Activated CD4-positive, alpha-beta T cell treated with anti-CD3 and anti-CD28 coated beads for 48 hours (primary cell): Measurements from ENCODE around the gene SRGAP2.
"Not testable (repeated sequence)": the region's sequence is repeated elsewhere in the genome, so short reads cannot be mapped to it uniquely, and the experiment has no call there.

Experiments
- DNase-seq: peaks from one replicate; pipeline ENCODE4 v3.0.0-alpha.2; 2020

SRGAP2 gene

DNA sequence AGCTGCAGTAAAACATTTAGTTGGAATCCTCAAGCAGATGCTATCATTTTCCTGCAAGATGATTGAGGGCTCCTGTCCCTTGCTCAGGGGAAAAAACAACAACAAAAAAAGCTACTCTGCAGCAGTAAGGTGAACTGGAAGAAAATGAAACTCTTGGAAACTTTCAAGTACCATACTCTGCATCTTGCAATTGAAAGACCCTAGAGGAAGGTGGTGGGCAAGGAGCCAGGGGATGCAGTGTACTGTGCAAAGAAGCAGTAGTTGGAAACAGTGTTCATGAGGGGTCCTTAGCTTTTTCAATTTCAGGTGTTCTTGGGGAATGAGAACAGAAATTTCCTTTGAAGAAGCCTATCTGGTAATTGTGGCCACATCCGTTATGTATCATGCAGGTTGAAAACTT is 7.5 kb downstream of the SRGAP2 start:
- DNase-seq = not testable (repeated sequence)

DNA sequence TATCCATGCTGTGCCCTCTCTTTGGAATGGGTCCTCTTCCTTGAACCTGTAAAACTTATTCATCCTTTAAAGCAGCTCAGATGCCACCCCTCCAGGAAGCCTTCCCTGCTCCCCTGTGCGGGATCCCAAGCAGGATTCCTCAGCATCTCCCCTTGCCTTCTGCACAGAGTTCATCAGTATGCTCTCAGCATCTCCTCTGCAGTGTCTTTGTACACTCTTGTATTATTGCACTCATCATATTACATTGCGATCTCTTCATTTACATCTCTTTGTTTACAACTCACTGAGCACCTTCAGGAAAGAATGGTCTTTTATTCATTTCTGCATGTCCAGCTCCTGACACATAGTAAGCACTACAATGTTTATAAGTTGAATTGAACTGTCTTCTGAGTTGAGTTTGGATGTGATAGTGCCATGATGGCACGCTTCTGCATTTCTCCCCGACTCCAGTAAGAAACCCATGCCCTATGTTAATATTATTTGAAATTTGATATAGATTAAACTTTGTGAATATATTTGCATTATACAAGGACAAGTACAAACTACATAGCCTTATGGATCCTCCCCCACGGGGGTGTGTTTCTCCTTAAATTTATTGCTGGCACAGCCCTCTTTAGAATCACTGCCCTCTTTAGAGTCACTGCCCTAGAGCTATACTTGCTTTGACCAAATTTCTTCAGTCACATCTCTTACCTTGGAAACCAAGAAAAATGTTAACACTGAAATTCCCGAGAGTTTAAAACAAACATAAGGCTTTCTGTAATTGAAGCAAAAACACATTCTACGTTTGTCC is 12.5 kb downstream of the SRGAP2 start:
- DNase-seq = not testable (repeated sequence)

DNA sequence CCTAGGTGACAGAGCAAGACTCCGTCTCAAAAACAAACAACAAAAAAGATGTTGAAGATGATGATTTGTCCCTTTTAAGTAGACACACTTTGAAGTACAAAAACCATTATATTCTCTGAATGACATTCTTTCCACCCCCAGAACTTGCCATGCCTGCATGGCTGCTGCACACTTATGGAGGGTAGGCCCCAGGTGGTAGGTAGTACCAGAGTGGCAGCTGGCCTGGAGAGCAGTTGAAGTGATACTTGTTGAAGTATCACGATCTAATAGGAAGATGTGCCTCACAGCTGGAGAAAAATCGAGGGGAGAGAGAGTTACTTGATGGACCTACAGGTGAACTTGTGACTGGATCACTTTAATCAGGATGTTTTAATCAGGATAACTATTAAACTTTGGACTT is 14.9 kb downstream of the SRGAP2 start:
- DNase-seq = not testable (repeated sequence)

DNA sequence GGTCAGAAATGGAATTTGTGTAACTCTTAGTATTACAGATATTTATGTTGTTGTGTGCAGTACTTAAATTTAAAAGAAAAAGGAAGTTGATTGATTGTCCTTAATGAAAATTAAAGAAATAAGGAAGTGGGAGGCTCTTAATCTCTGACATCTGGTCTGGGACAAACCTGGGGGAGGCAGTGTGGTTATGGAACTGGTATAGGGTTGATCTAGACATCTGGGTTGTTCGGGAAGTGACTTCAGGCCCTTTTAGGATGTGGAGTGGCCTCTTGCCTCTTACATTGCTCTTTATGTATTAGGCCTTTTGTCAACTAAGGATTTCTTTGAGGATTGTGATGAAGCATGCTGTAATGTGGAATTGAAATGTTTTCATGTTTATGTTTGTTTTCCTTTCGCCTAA is 15.4 kb downstream of the SRGAP2 start:
- DNase-seq = not testable (repeated sequence)

DNA sequence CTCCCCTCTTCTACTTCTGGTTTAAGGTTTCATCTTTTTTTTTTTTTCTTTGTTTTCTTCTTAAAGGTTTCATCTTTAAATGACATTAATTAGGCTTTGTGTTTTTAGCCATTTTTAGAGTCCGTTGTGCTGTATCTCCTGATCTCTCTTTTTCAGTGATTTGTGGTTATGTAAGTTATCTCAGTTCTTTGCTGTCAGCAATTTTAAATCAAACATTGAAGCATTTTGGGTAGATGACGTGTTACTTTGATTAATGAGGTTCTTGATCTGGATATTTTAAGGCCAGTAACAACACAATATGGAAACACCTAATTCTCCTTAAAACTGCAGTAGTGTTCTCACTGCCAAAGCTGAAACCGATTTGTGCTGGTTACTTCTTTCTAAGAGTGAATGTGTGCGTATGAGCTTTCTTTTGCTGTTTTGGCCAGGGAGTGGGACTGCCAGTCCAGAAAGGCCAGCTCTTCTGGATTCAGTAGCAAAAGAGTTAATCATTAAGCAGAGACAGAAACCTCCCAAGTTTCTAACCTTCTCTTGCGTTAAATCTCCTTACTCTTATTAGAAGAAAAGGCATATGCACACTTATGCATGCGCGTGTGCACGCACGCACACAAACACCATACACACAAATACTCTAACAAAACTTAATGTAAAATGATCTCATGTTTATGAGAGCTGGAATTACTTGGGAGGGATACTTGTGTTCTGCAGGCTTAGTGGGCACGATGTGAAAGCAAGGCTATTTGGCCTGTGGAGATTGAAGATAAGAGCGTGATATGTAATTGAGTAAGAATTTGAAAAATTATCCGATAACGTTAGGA is 16.4 kb downstream of the SRGAP2 start:
- DNase-seq = not testable (repeated sequence)

DNA sequence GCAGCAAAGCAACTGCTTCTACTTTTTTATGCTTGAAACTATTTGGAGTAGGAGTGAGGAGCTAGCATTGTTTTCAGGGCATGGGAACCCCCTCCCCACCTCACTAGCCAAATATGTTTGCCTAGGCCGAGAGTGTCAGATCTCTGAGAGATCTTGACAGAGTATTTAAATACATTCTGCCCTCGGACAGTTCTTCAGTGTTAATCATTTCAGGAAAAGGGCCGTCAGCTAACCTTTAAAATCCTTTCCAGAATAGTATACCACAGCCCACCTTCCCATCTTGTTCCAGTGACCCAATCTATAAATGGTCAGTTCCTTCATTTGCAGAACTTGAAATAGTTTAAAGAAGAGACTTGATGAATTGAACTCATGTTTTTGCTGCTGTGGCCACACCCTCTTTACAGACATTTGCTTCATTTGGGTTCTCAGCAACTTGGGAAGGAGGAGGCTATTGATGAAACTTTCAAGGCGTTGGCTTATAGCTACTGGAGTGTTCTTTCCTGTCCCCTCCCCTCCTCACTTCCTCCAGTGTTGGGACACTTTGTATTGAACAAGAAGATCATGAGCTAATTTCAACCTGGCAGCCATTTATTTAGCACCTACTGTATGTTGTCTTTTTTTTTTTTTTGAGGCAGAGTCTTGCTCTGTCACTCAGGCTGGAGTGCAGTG is 17.1 kb downstream of the SRGAP2 start:
- DNase-seq = not testable (repeated sequence)

DNA sequence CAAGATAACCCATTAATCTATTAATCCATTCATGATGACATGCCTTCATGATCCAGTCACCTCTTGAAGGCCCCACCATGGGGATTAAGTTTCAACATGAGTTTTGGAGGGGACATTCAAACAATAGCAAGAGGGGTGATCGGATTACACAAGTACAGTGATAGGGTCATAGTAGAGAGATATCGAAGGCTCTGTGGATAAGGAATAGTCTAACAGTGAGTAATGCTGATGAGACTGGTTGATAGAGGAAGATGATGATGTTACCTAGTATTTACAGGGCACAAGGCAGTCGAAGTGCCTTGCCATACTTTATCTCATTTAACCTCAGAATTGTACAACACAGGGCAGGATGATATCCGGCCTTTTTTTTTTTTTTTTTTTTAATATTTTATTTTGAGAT is 18.2 kb downstream of the SRGAP2 start:
- not testable (repeated sequence) for DNase-seq

DNA sequence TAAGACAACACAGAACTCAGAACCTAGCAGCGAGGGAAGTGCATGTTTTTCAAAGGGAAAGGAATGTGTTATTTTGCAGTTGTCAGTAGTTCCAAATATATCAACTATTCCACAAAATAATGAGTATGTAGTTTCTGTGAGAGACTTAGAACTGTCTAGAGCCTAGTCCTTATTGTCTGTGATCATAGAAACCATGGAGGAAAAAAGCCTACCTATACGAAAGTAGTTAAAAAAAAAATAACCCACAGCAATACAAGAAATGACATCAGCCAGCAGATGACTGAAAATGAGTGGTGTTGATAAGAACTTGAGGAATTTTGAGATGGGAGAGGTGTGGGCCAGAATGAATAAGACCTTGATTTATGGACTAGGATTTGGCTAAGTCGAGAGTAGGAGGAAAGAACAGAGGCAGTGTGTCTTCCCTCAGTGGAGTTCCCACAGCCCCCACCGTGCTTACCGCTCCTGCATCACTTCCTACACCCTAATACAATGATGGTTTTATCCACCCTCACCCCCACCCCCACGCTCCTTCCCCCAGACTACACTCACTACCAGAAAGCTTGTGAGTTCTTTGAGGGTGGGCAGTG is 20.9 kb downstream of the SRGAP2 start:
- DNase-seq = not testable (repeated sequence)

DNA sequence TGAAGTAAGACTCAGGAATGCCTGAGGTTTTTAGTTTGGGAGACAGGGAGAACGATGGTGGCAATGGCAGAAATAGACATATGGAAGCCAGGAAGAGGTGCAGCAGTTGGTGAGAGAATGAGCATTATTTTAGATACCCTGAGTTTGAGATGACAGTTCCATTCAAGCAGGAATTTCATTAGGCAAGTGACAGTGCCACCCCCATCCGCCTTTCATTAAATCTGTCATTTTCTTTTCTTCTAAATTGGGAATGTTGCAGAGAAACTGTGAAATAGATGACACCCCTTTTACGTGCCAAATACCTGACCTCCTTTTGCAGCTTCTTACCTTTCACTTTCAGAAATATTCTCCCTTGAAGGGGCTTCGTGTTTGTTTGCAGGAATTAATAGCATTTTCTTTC is 22.0 kb downstream of the SRGAP2 start:
- not testable (repeated sequence) for DNase-seq

DNA sequence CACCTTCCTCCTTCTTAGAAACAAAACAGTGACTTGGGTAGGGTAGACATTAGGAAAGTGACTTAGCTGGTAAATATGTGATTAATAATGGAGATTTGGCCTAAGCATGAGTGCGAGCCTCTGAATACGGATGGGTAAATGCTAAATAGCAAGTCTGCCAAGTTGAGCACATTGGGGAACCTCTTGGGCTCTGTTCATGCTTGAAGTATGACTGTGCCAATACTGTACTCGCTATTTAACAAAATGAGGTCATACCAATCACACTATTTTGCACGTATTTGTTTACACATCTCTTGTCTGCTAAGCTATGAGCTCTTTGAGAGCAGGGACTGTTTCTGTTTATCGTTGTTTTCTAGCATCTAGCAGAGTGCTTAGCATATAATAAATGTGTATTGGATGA is 23.5 kb downstream of the SRGAP2 start:
- not testable (repeated sequence) for DNase-seq

DNA sequence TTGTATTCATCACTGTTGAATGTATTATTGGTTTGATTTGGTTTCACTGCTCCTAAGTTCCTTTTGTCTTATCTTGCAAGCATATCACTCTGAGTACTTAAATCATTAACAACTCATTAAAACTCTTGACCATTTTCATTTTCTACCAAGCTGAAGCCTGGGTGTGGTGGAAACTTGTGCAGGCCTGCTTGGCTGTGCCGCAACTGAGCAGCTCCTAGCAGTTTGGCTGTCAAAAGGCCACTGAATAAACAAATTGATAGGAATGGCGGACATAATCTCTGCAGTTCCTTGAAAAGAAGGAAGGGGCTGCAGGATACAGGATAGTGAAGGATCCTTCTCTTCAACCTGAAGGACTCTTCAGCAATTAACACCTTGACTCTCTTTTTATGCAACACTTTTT is 25.9 kb downstream of the SRGAP2 start:
- DNase-seq = not testable (repeated sequence)

DNA sequence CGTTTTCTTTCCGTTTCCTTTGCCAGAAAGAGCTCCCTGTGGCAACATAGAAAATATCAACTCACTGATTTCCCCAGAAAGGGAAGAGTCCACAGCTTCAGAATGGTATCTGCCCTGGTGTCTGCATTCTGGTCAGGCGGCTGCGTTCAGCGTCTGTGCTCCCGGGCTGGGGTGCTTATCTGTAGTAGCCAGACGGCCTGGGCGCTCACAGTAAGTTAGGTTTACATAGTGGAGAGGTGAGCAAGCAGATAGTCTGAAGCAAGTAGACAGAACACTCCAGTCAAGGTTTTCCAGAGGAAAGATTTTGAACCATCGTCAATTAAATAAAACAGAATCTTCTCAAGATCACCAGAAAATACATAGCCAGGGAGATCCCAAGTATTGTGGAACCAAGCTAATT is 28.6 kb downstream of the SRGAP2 start:
- DNase-seq = not testable (repeated sequence)

DNA sequence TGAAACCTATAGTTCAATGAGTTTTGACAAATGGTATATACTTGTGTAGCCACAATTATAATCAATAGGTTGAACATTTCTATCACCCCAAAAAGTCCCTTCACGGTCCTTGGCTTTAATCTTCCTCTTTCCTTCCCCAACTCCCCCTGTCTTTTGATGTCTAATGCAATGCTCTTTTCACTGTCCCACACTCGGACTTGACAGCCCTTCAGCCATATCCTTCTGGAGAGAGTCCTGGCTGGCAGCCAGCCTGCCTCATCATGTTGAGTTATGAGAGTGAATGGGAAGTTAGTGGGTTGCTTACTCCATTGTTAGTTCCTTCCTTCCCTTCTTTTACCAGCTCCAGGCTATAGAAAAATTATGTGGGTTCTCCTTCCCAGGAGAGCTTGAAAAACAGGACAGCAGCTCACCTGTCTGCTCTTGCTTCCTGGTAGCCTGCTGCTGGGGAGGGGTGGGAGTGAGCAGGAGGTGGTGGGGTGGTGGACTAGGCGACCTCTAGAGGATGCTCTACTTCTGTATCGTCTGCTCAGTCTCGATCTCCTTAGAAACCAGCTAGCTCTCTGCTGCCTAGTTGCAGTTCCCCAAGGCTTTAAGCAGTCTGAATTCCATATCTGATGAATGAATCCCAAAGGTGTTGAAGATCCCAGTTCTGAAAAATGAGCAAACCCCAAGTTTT is 29.8 kb downstream of the SRGAP2 start:
- DNase-seq = not testable (repeated sequence)

DNA sequence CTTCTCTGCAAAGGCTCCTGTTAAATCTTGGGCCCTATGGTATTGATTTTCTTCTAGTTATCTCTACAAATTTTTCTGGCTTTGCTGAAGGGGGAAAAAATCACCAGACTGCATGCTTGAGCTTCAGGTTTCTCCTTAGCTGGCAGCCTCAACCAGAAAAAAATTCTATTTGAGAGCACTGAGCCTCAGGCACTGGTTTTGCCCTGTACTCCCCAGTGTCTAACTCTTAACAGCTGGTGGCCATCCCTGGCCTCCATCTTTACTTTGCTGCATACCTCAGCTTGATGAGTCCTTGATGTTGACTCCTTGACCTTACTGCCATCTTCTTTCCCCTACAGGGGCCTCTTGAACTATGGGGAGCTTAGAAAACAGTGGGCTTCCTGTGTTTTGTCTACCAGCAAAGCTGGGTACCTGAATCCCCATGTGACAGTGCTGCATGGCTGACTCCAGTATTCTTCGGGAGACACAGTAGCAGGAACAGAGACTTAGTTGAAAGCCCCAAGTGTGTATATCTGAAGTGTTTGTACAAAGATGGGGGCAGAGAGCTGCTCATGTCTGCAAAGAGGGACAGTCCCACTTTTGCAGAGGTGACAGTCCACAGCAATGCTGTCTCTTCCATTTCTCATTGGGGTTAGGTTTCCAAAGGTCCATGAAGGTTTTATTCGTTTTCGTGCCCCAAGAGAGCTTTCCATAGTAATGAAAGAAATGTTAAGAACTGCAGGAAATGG is 31.0 kb downstream of the SRGAP2 start:
- not testable (repeated sequence) for DNase-seq

DNA sequence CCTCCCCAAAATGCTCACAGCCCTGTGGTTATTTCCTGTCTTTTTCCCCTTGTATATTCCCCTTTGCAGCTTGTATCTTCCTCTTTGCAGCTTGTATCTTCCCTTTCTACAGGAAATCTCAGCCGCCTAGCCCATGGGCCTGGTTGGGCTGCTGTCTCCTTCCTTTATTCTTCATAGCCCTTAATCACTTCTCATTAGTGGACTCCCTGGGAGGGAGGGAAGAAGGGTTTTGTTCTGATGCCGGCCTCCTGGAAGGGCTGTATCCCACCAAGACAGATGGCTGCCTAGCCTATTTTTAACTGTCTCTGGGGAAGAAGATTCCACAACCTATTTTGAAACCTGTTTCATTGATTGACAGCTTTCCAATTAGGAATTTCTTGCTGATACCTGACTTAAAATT is 31.8 kb downstream of the SRGAP2 start:
- not testable (repeated sequence) for DNase-seq

DNA sequence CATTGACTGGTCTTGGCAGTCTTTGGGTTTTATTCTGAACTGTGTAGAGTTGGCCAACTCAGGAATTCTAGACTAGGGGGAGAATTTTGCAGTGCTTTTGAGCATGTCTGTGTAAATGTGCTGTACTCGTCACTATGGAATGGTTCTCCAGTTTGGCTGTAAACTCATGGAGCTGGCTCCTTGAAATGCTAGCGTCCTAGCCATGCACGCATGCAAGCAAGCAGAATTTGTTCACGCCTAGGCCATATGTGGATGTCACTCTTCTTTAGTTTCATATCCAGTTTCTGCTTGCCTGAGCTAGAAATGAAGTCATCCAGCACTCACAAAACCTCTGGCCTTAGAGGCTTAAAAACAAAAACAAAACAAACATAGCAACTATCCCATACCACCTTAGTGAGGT is 36.9 kb downstream of the SRGAP2 start:
- DNase-seq = not testable (repeated sequence)

DNA sequence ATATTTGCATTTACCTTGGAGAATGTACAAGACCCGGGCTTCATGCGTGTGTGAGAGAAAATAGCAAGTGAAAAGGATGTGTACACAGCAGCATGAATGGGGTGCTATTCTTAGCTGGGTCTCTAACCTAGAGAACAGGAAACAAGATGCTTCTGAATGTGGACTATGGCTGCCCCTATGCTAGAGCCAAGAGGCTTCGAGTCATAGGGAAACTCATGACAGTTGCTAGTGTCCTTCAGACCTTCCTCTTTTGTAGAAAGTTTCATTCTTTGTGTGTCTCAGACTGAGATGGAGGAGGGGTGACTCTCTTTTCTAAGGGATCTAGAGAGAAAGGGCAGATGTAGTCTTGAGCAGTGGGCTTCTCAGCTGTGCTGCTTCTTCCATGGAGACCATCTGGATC is 40.0 kb downstream of the SRGAP2 start:
- DNase-seq = not testable (repeated sequence)

DNA sequence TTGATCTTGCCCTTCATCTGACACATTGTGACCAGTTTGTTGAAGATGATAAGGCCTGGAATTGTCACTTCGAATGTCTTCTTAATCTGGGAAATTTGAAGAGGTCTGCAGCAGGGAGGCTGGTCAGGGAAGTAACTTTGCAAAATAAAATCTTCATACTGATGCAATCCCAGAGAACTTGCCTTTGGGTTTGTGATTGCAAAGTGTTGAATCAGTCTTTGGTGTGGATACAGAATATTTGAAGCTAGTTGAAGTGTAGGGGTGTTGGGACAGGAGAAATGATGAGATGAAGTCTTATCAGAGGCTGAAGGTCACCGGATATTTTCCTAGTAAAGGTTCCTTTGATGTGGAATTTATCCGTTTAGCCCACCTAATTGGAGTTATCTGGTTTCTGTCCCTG is 42.1 kb downstream of the SRGAP2 start:
- not testable (repeated sequence) for DNase-seq

DNA sequence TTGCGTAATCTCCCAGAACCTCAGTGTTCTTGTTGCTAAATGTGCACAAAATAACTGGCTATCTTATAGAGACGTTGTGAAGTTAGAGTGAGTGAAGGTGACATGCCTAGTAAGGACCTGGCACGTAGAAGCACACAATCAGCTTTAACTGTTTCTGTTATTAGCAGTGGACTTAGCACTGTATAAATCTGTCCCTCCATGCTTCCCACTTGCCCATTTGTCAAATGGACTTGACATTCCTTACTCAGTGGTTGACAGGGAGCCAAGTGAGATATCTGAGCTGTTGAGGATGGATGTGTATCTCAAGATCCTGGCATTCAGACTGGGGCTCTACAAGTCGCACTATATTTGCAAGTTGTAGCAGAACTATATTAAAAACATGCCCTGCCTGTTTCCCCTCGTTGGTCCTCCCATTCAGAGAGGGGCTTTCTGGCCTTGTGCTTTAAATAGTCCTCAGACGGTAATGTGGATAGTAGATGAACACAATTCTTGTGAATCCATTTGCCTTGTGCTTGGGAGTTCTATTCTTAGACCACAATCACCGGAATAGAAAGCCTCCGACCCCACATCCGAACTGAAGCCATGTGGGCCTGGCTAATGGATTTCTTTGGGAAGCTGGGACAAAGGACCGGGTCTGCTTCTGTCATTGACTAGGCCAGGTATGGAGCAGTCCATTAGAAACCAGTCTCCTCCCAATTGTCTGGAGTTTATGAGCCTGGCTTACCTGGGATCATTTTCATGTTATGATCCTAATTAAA is 43.0 kb downstream of the SRGAP2 start:
- DNase-seq = not testable (repeated sequence)

DNA sequence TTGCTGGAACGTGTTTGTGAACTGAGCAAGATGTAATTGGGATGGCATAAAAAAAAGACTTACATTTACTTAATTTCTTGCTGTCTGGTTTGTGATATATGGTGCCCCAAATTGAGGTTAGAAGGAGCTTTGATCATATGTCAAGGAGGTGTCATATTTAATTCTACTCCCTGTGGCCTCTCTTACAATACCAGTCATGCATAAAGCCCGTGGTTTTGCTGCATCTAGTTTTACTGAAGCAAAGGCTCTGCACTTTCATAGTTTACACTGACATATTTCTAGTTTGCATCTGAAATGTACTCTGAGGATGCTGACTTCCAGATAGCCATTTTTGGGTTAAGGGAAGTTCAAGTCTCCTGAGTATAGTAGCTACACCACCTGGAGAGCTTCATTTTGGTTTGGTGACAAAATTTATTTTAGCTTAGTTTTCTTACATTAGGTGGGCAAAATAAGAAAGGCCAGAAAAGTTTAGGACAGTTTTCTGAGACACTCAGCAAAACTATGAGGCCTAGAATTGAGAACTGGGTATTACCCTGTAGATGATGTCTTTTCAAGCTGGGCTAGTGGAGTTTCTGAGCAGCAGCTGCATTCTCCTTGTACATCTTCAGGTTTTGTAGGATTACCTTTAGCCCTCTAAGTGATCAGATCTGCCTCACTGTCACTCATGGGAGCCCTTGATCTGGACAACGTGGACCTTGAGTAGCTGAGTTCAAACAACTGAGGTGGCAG is 47.8 kb downstream of the SRGAP2 start:
- DNase-seq = not testable (repeated sequence)
